K562 (cell line): ENCODE data around the gene MED22. TPM values are rescaled to one million over a fixed set of nuclear protein-coding genes. Genes with fewer than 3 reads are reported as not detected.

Experiments used
- BHLHE40 ChIP-seq: IDR thresholded peaks from 2 replicates; pipeline ENCODE4 v1.6.1; 2011; ENCODE audit warnings: low read length, improper control_type of control experiment
- CTBP1 ChIP-seq: fragments of 450-650 bp; IDR thresholded peaks from 2 replicates; pipeline ENCODE4 v1.6.1; 2016; ENCODE audit warnings: borderline replicate concordance
- CTCF ChIP-seq, 3 experiments: IDR thresholded peaks in 2 of 3; conservative IDR thresholded peaks in 1 of 3; 2 replicates each; pipeline ENCODE4 v1.5.1; 2011 to 2012; ENCODE audit warnings: low read length in 3 of 3, mild to moderate bottlenecking in 3 of 3, control low read depth in 2 of 3, improper control_type of control experiment in 1 of 3, inconsistent platforms in 1 of 3, low read depth in 1 of 3, mixed read lengths in 1 of 3, moderate library complexity in 1 of 3; ENCODE audit not compliant: insufficient read depth in 2 of 3
- E2F4 ChIP-seq: sonication (generic); formaldehyde crosslinking; IDR thresholded peaks from 2 replicates; pipeline ENCODE4 v1.8.0; 2022; ENCODE audit warnings: mild to moderate bottlenecking, low read depth, missing genetic modification reagents
- MCM2 ChIP-seq: fragments of 450-650 bp; IDR thresholded peaks from 2 replicates; pipeline ENCODE4 v1.6.1; 2017; ENCODE audit warnings: low read depth, mild to moderate bottlenecking
- NR2C1 ChIP-seq, 2 experiments: fragments of 450-650 bp; IDR thresholded peaks; 2 replicates each; pipeline ENCODE4 v1.6.1; 2017; ENCODE audit warnings: mild to moderate bottlenecking in 2 of 2, antibody characterized with exemption in 1 of 2, inconsistent platforms in 1 of 2, missing compliant biosample characterization in 1 of 2, missing genetic modification characterization in 1 of 2
- RBFOX2 ChIP-seq: fragments of 200-400 bp; formaldehyde crosslinking; IDR thresholded peaks from 2 replicates; pipeline ENCODE4 v1.6.1; 2017; ENCODE audit warnings: low read depth, mild to moderate bottlenecking, low read length, moderate library complexity
- SMAD2 ChIP-seq: fragments of 150-350 bp; IDR thresholded peaks from 2 replicates; pipeline ENCODE4 v1.6.1; 2014; ENCODE audit warnings: low read depth, mild to moderate bottlenecking, low read length
- SRSF9 ChIP-seq: fragments of 200-400 bp; formaldehyde crosslinking; IDR thresholded peaks from 2 replicates; pipeline ENCODE4 v1.6.1; 2017; ENCODE audit warnings: low read depth, low read length, borderline replicate concordance
- STAG1 ChIP-seq: sonication (generic); formaldehyde crosslinking; IDR thresholded peaks from 2 replicates; pipeline ENCODE4 v1.5.0; 2020; ENCODE audit warnings: missing genetic modification reagents, borderline replicate concordance
- TCF7L2 ChIP-seq: fragments of 150-350 bp; IDR thresholded peaks from 2 replicates; pipeline ENCODE4 v1.6.1; 2016; ENCODE audit warnings: low read depth, mild to moderate bottlenecking, low read length, moderate library complexity
- TRIM28 ChIP-seq: fragments of 450-650 bp; IDR thresholded peaks from 2 replicates; pipeline ENCODE4 v1.6.1; 2017
- ZNF263 ChIP-seq: sonication (generic); formaldehyde crosslinking; IDR thresholded peaks from 2 replicates; pipeline ENCODE4 v1.8.0; 2022; ENCODE audit warnings: mild to moderate bottlenecking, missing genetic modification reagents, borderline replicate concordance
- ZNF354B ChIP-seq: fragments of 250-450 bp; sonication (Bioruptor Pico); IDR thresholded peaks from 2 replicates; pipeline ENCODE4 v1.4.0; 2020
- ZNF436 ChIP-seq: fragments of 250-450, 450-650 bp; sonication (Bioruptor Pico); formaldehyde crosslinking; IDR thresholded peaks from 2 replicates; pipeline ENCODE4 v1.7.0; 2020; ENCODE audit warnings: mild to moderate bottlenecking
- ZNF511 ChIP-seq: sonication (generic); formaldehyde crosslinking; IDR thresholded peaks from 2 replicates; pipeline ENCODE4 v1.8.0; 2022; ENCODE audit warnings: mild to moderate bottlenecking, missing genetic modification reagents
- polyA plus RNA-seq, 8 experiments: library from polyadenylated mRNA; depleted of rRNA in 4 of 8; stranded (reverse) in 5 of 8; unstranded in 3 of 8; fragments of >200 nt; fragmentation: Nextera tagmentation in 2 of 8; fragmentation: Illumina TruSeq in 1 of 8; extraction: Ambion mirVana in 2 of 8; extraction: Trizol in 1 of 8; gene quantifications; 2 replicates each; pipeline versions ENCODE4 v1.2.1 to v1.2.3, GENCODE V29; 2011 to 2014; ENCODE audit warnings: inconsistent platforms in 1 of 8, missing spikeins in 1 of 8
- total RNA-seq, 7 experiments: library from RNA; depleted of rRNA in 6 of 7; stranded (reverse); fragments of >200 nt in 6 of 7; fragmentation: Illumina TruSeq in 2 of 7; extraction: Trizol in 2 of 7; gene quantifications; 2 replicates each; pipeline versions ENCODE4 v1.2.1 to v1.2.3, GENCODE V29; 2011 to 2021; ENCODE audit warnings: low replicate concordance in 1 of 7
- TF ChIP-seq, protein P1 (sequence below): sonication (generic); formaldehyde crosslinking; IDR thresholded peaks from 2 replicates; pipeline ENCODE4 v1.9.0; 2022; ENCODE audit warnings: mild to moderate bottlenecking, missing genetic modification reagents
- TF ChIP-seq, protein P2 (sequence below): sonication (generic); formaldehyde crosslinking; IDR thresholded peaks from 2 replicates; pipeline ENCODE4 v1.8.0; 2022; ENCODE audit warnings: mild to moderate bottlenecking, missing genetic modification reagents
- TF ChIP-seq, protein P3 (sequence below): sonication (generic); formaldehyde crosslinking; IDR thresholded peaks from 2 replicates; pipeline ENCODE4 v1.9.0; 2022; ENCODE audit warnings: mild to moderate bottlenecking, missing genetic modification reagents

MED22 gene
- total and polyA plus RNA-seq, 9 of the 15 experiments (the other 6 are each of a cell fraction or from before 2014, with no cell fraction given): 0.73 to 35.6 (median 22.3) TPM

DNA sequence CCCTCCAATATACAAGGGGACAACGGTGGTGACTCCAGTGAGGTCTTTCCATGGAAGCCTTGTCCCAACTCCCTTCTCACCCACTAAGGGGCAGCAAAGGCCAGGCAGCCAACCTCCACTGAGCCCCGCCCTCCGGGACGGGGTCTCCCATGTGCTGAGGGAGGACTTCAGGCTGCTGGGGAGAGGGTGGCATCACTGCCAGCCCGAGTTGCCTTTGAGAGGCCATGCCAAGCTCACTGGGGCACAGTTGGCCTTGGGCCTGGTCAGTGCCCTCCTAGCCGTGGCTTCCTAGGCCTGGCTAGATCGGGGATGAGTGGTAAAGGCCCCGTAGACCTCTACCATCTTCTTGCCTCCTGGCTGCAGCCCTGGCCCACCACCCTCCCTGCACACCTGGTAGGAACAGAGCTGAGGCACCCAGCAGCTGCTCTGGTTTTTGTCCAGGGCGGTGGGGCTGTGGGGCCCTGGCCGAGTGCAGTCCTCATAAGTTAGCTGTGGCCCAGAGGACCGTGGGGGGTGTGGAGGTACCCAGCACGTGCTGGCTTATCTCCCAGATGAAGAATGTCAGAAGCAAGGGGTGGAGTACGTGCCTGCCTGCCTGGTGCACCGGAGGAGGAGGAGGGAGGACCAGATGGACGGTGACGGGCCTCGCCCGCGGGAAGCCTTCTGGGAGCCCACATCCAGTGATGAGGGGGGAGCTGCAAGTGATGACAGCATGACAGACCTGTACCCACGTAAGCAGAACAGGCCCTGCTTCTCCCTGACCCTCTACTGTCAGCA lies 11.7 kb upstream of the MED22 start (continued):
- 0 out of 2 replicates have a peak, but pooled peaks have one; percentile 25 for TF ChIP-seq ZNF511 (CRISPR knock-in tag)
- no peak for TF ChIP-seq SRSF9
- no peak for TF ChIP-seq SMAD2
- TF ChIP-seq E2F4 (CRISPR knock-in tag): 0 out of 2 replicates have a peak, but pooled peaks have one; percentile 36
- no peak for TF ChIP-seq TRIM28
- peak; percentile 50; the same call in 1 of the 2 replicates for TF ChIP-seq CTBP1
- no peak for TF ChIP-seq ZNF436 (CRISPR knock-in tag)
- TF ChIP-seq STAG1: 0 out of 2 replicates have a peak, but pooled peaks have one; percentile 19
- peak; percentile 69 for TF ChIP-seq ZNF263 (CRISPR knock-in tag)
- TF ChIP-seq NR2C1 (IDR thresholded peaks at IDR 0.05): no peak
- TF ChIP-seq NR2C1 (tag; IDR thresholded peaks at IDR 0.05): no peak
- TF ChIP-seq RBFOX2: peak; percentile 46
- TF ChIP-seq, protein P1, sequence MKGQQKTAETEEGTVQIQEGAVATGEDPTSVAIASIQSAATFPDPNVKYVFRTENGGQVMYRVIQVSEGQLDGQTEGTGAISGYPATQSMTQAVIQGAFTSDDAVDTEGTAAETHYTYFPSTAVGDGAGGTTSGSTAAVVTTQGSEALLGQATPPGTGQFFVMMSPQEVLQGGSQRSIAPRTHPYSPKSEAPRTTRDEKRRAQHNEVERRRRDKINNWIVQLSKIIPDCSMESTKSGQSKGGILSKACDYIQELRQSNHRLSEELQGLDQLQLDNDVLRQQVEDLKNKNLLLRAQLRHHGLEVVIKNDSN (CRISPR knock-in tag): peak; percentile 70
- TF ChIP-seq TCF7L2: no peak
- TF ChIP-seq, protein P2, sequence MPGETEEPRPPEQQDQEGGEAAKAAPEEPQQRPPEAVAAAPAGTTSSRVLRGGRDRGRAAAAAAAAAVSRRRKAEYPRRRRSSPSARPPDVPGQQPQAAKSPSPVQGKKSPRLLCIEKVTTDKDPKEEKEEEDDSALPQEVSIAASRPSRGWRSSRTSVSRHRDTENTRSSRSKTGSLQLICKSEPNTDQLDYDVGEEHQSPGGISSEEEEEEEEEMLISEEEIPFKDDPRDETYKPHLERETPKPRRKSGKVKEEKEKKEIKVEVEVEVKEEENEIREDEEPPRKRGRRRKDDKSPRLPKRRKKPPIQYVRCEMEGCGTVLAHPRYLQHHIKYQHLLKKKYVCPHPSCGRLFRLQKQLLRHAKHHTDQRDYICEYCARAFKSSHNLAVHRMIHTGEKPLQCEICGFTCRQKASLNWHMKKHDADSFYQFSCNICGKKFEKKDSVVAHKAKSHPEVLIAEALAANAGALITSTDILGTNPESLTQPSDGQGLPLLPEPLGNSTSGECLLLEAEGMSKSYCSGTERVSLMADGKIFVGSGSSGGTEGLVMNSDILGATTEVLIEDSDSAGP (CRISPR knock-in tag): peak; percentile 55; the same call in 1 of the 2 replicates
- no peak for TF ChIP-seq MCM2
- peak; percentile 89 for TF ChIP-seq BHLHE40
- no peak for TF ChIP-seq ZNF354B (CRISPR knock-in tag)
- peak; percentile 70 to 71 (median 70) for TF ChIP-seq CTCF (IDR thresholded peaks at IDR 0.05 in 2 of 3, conservative IDR thresholded peaks at IDR 0.05 in 1 of 3; ENCODE audit: insufficient read depth in 2 of 3, low read depth in 1 of 3, low read length in 3 of 3)
- TF ChIP-seq, protein P3, sequence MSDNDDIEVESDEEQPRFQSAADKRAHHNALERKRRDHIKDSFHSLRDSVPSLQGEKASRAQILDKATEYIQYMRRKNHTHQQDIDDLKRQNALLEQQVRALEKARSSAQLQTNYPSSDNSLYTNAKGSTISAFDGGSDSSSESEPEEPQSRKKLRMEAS (CRISPR knock-in tag): peak; percentile 60; the same call in 1 of the 2 replicates
